IMR-90 (cell line): ENCODE data around the gene JPT2. TPM values are rescaled to one million over a fixed set of nuclear protein-coding genes. Genes with fewer than 3 reads are reported as not detected.

Experiments used
- ATAC-seq: fragments of 200-7000 bp; cut with Tn5 transposase; 2 replicates; pipeline ENCODE4 v1.9.1; 2020; ENCODE audit warnings: low read depth, mild to moderate bottlenecking, moderate library complexity
- BruUV-seq: library from RNA; stranded (reverse); fragments of 400-500 nt; replicated peaks from 2 replicates; lab custom pipeline; 2021; lab: Mats Ljungman, UMichigan
- CTCF ChIA-PET: fragments of 300-600 bp; formaldehyde crosslinking; extraction: SDS; loops from one replicate; lab custom pipeline; 2021; ENCODE audit warnings: antibody characterized with exemption; lab: Yijun Ruan, JAX
- POLR2A ChIA-PET: fragments of 300-600 bp; sonication (Branson Sonifier 250); formaldehyde crosslinking; loops from one replicate; lab custom pipeline; 2022; ENCODE audit warnings: antibody characterized with exemption; ENCODE audit not compliant: unreplicated experiment; lab: Charles Lee
- DNase-seq: peaks from one replicate; pipeline ENCODE4 v3.0.0; 2013
- H2AFZ ChIP-seq: replicated peaks from 2 replicates; pipeline ENCODE3; 2013; ENCODE audit warnings: low read length, mild to moderate bottlenecking; ENCODE audit not compliant: poor library complexity
- H2AK5ac ChIP-seq: 2 replicates; pipeline ENCODE4 v1.6.1; 2013; ENCODE audit warnings: low read depth, low read length, inconsistent platforms
- H2AK9ac ChIP-seq: replicated peaks from 2 replicates; pipeline ENCODE3; 2013; ENCODE audit warnings: mild to moderate bottlenecking, low read depth, low read length, moderate library complexity; ENCODE audit not compliant: poor library complexity
- H2BK120ac ChIP-seq: 2 replicates; pipeline ENCODE4 v1.6.1; 2013; ENCODE audit warnings: low read depth, low read length, inconsistent platforms
- H2BK15ac ChIP-seq: 3 replicates; pipeline ENCODE4 v1.6.1; 2013; ENCODE audit warnings: low read depth, low read length, inconsistent platforms
- H2BK20ac ChIP-seq: 2 replicates; pipeline ENCODE4 v1.6.1; 2013; ENCODE audit warnings: low read depth, mild to moderate bottlenecking, inconsistent platforms, low read length, moderate library complexity
- H2BK5ac ChIP-seq: 2 replicates; pipeline ENCODE4 v1.6.1; 2013; ENCODE audit warnings: mild to moderate bottlenecking, low read depth, low read length, inconsistent platforms; ENCODE audit not compliant: poor library complexity, severe bottlenecking
- H3K14ac ChIP-seq: replicated peaks from 2 replicates; pipeline ENCODE4 v1.6.1; 2013; ENCODE audit warnings: low read depth, low read length, inconsistent platforms
- H3K18ac ChIP-seq: 2 replicates; pipeline ENCODE4 v1.6.1; 2013; ENCODE audit warnings: low read depth, low read length, control low read depth
- H3K23ac ChIP-seq: 2 replicates; pipeline ENCODE4 v1.6.1; 2013; ENCODE audit warnings: low read depth, low read length, inconsistent platforms
- H3K27ac ChIP-seq: 2 replicates; pipeline ENCODE4 v1.5.1; 2013; ENCODE audit warnings: mild to moderate bottlenecking, control low read depth, low read length; ENCODE audit not compliant: insufficient read depth
- H3K27me3 ChIP-seq: 2 replicates; pipeline ENCODE4 v1.6.1; 2013; ENCODE audit warnings: low read length; ENCODE audit not compliant: control insufficient read depth, insufficient read depth
- H3K36me3 ChIP-seq: 2 replicates; pipeline ENCODE4 v1.6.1; 2013; ENCODE audit warnings: low read length, mixed read lengths; ENCODE audit not compliant: control insufficient read depth, insufficient read depth
- H3K4ac ChIP-seq: 2 replicates; pipeline ENCODE4 v1.6.1; 2013; ENCODE audit warnings: low read depth, low read length, inconsistent platforms
- H3K4me1 ChIP-seq: 2 replicates; pipeline ENCODE4 v1.6.1; 2013; ENCODE audit warnings: low read length, mixed read lengths; ENCODE audit not compliant: control insufficient read depth, insufficient read depth
- H3K4me2 ChIP-seq: 2 replicates; pipeline ENCODE4 v1.6.1; 2013; ENCODE audit warnings: low read depth, mild to moderate bottlenecking, control low read depth, low read length, moderate library complexity
- H3K4me3 ChIP-seq: 2 replicates; pipeline ENCODE4 v1.5.1; 2013; ENCODE audit warnings: low read depth, mild to moderate bottlenecking, control low read depth, low read length, moderate library complexity; ENCODE audit not compliant: insufficient read depth
- H3K56ac ChIP-seq: 2 replicates; pipeline ENCODE4 v1.6.1; 2013; ENCODE audit warnings: low read length, inconsistent platforms; ENCODE audit not compliant: insufficient read depth; ENCODE audit errors: extremely low read depth
- H3K79me1 ChIP-seq, 2 experiments: 2 replicates each; pipeline ENCODE4 v1.6.1; 2013; ENCODE audit warnings: low read length in 2 of 2, inconsistent platforms in 1 of 2, low read depth in 1 of 2
- H3K9ac ChIP-seq: 2 replicates; pipeline ENCODE4 v1.6.1; 2013; ENCODE audit warnings: low read depth, low read length, control low read depth
- H3K9me1 ChIP-seq: 2 replicates; pipeline ENCODE4 v1.6.1; 2013; ENCODE audit warnings: low read length, inconsistent platforms; ENCODE audit not compliant: insufficient read depth
- H3K9me3 ChIP-seq: 2 replicates; pipeline ENCODE4 v1.6.1; 2013; ENCODE audit warnings: low read length; ENCODE audit not compliant: control insufficient read depth, insufficient read depth
- H4K20me1 ChIP-seq: 2 replicates; pipeline ENCODE4 v1.6.1; 2013; ENCODE audit warnings: low read length, inconsistent platforms; ENCODE audit not compliant: insufficient read depth
- H4K5ac ChIP-seq: 2 replicates; pipeline ENCODE4 v1.6.1; 2013; ENCODE audit warnings: mild to moderate bottlenecking, low read depth, low read length, control low read depth
- H4K8ac ChIP-seq, 2 experiments: 2 replicates each; pipeline ENCODE4 v1.6.1; 2013; ENCODE audit warnings: low read depth in 2 of 2, low read length in 2 of 2, control low read depth in 1 of 2, inconsistent platforms in 1 of 2
- H4K91ac ChIP-seq: 2 replicates; pipeline ENCODE4 v1.6.1; 2013; ENCODE audit warnings: low read depth, low read length, inconsistent platforms; ENCODE audit not compliant: insufficient read depth
- MXI1 ChIP-seq: IDR thresholded peaks from 2 replicates; pipeline ENCODE4 v1.6.1; 2012; ENCODE audit warnings: low read depth, mild to moderate bottlenecking, low read length, moderate library complexity, borderline replicate concordance
- SMC3 ChIP-seq: fragments of 150-350 bp; IDR thresholded peaks from 2 replicates; pipeline ENCODE4 v1.6.1; 2016; ENCODE audit warnings: low read depth, mild to moderate bottlenecking, antibody characterized with exemption, low read length, moderate library complexity
- WGBS, 2 experiments: methylation state at CpG; one replicate each; pipeline versions ENCODE4 v1.1.5 to v1.1.7; 2013; ENCODE audit warnings: missing lambda C conversion rate in 2 of 2; ENCODE audit not compliant: insufficient read length in 1 of 2; ENCODE audit errors: extremely low coverage in 2 of 2; 5-methylcytosine and 5-hydroxymethylcytosine counted together
- dilution Hi-C: fragments of 300-500 bp; cut with HindIII; formaldehyde crosslinking; loops from one replicate; pipeline ENCODE4 v1.14.3; 2018; ENCODE audit warnings: low sequenced_read_pairs; ENCODE audit not compliant: unreplicated experiment
- in situ Hi-C: fragments of 300-500 bp; cut with MboI; formaldehyde crosslinking; loops from 3 replicates; pipeline ENCODE4 v1.14.3; 2019; ENCODE audit warnings: low sequenced_read_pairs, inconsistent platforms, mixed read lengths
- intact Hi-C: fragments of 100-400 bp; cut with micrococcal nuclease; formaldehyde crosslinking; loops from 2 replicates; pipeline ENCODE4 v1.10.0; 2022
- polyA plus RNA-seq, 3 experiments: library from polyadenylated mRNA; depleted of rRNA; stranded (reverse); fragments of >200 nt; gene quantifications; 2 replicates each; pipeline ENCODE4 v1.2.3, GENCODE V29; 2012; ENCODE audit warnings: low replicate concordance in 1 of 3
- total RNA-seq: library from RNA; depleted of rRNA; stranded (reverse); fragments of >200 nt; gene quantifications from 2 replicates; pipeline ENCODE4 v1.2.3, GENCODE V29; 2012

The JPT2 gene
- total and polyA plus RNA-seq, 2 of the 4 experiments (the other 2 are of a cell fraction): 40.0 to 41.5 TPM

DNA sequence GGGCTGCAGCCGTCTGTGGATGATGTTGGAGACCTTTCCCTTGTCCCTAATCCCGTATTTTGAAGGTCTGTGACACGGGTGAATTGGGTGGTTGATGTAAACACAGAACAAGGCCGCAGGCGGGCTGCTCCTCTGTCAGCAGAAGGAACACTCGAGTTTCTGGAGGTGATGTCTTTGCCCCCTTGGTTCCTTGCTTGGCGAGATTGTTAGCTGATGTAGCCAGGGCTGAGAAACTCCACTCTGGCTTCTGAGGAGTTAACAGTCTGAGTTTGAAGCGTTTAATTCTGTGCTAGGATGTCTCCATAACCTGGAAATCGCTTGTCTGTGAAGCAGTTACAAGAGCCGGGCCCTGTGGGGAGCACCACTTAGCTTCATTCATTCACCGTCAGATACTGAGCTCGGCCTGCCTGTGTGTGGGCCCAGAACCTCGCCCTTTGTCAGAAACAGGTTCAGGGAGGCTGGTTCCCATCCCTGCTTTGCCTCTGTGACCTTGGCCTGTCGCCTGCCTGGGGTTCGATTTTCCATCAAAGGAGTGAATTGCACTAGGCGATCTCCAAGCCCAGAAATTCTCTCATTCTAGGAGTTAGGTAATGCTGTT, 29.2 kb downstream of the JPT2 start:
- WGBS, 2 experiments: 19% methylated on average over 2 of the region's 16 CpGs; no CpG with 5 or more reads in 1 of the 2 experiments
- H3K14ac ChIP-seq: peak overlapping the region; percentile 89
- no peak overlapping the region; the same call in 2 of the 3 replicates for H2BK15ac ChIP-seq
- no peak overlapping the region for H4K5ac ChIP-seq
- intact Hi-C loops: loop anchor here (5.0 kb wide), 2 partner anchors 95 to 215 kb away; partner anchors contain the start of genes CRAMP1, IFT140 and TELO2
- H2BK5ac ChIP-seq: peak overlapping the region; percentile 19
- H3K79me1 ChIP-seq: peaks cover 7 to 63% of the 10 kb centered on the region in 2 experiments; a peak in 3 of 4 replicates
- H2AK5ac ChIP-seq: peak overlapping the region; percentile 85
- H4K20me1 ChIP-seq: peaks cover 57% of the 10 kb centered on the region
- in situ Hi-C loops: no loop called here
- H3K36me3 ChIP-seq: peaks cover 3% of the 10 kb centered on the region
- peak; percentile 40 for DNase-seq
- H3K4ac ChIP-seq: peak overlapping the region; percentile 66
- H2AK9ac ChIP-seq: peak overlapping the region; percentile 89
- peak overlapping the region; percentile 85 for H3K23ac ChIP-seq
- H3K9me3 ChIP-seq: no peaks in the 10 kb centered on the region
- peak overlapping the region; percentile 60 for H3K27ac ChIP-seq
- POLR2A ChIA-PET: interaction anchor here (1.0 kb wide), 1 partner anchor 39 kb away, joined by 5 read pairs; no protein-coding TSS in a partner anchor
- no peak overlapping the region for H2BK120ac ChIP-seq
- H3K4me1 ChIP-seq: peaks cover 14% of the 10 kb centered on the region
- no TSS peak for BruUV-seq
- H3K56ac ChIP-seq: peak overlapping the region; percentile 39; the same call in 1 of the 2 replicates
- peak overlapping the region; percentile 70 for H3K4me3 ChIP-seq
- peak overlapping the region in 1 of 2 experiments; percentile 16; a peak in 1 of 4 replicates for H4K8ac ChIP-seq
- no peak overlapping the region for H3K18ac ChIP-seq
- no peak for ATAC-seq
- H3K9ac ChIP-seq: peak overlapping the region; percentile 76
- TF ChIP-seq SMC3 (no peak), MXI1 (peak; percentile 21; the same call in 1 of the 2 replicates)
- peak overlapping the region; percentile 50; the same call in 1 of the 2 replicates for H4K91ac ChIP-seq
- peak overlapping the region; percentile 99 for H3K4me2 ChIP-seq
- H2AFZ ChIP-seq: peak overlapping the region; percentile 67
- peaks cover 22% of the 10 kb centered on the region; the same call in 1 of the 2 replicates for H3K9me1 ChIP-seq
- H3K27me3 ChIP-seq: no peaks in the 10 kb centered on the region
- dilution Hi-C loops: no loop called here
- H2BK20ac ChIP-seq: no peak overlapping the region
- CTCF ChIA-PET: no interaction called here
